Neuronal stem cell (in vitro differentiated cells): ENCODE results near the gene TMEM192.

Experiments used
- DNase-seq: peaks from one replicate; pipeline ENCODE4 v3.0.0-alpha.2; 2013; ENCODE audit warnings: low spot score
- H2AFZ ChIP-seq: one replicate; pipeline ENCODE4 v1.6.1; 2013; ENCODE audit warnings: mild to moderate bottlenecking, low read length, inconsistent platforms
- H2AK5ac ChIP-seq: 2 replicates; pipeline ENCODE4 v1.6.1; 2013; ENCODE audit warnings: low read depth, mild to moderate bottlenecking, inconsistent platforms, low read length, moderate library complexity, mixed read lengths
- H2BK120ac ChIP-seq: 2 replicates; pipeline ENCODE4 v1.6.1; 2013; ENCODE audit warnings: low read depth, mild to moderate bottlenecking, inconsistent platforms, low read length, moderate library complexity, mixed read lengths
- H2BK12ac ChIP-seq: one replicate; pipeline ENCODE4 v1.6.1; 2013; ENCODE audit warnings: low read length, inconsistent platforms
- H2BK15ac ChIP-seq: 2 replicates; pipeline ENCODE4 v1.6.1; 2013; ENCODE audit warnings: mild to moderate bottlenecking, low read length, inconsistent platforms, mixed read lengths
- H2BK5ac ChIP-seq: one replicate; pipeline ENCODE4 v1.6.1; 2013; ENCODE audit warnings: inconsistent platforms, mild to moderate bottlenecking, low read length, moderate library complexity
- H3K14ac ChIP-seq: one replicate; pipeline ENCODE4 v1.6.1; 2013; ENCODE audit warnings: low read length, inconsistent platforms
- H3K18ac ChIP-seq: 2 replicates; pipeline ENCODE4 v1.6.1; 2013; ENCODE audit warnings: low read length, inconsistent platforms
- H3K23ac ChIP-seq: 2 replicates; pipeline ENCODE4 v1.6.1; 2013; ENCODE audit warnings: low read depth, mild to moderate bottlenecking, mixed read lengths, low read length, inconsistent platforms; ENCODE audit not compliant: poor library complexity
- H3K27ac ChIP-seq: replicated peaks from 3 replicates; pipeline ENCODE4 v1.5.1; 2013; ENCODE audit warnings: low read length, inconsistent platforms
- H3K27me3 ChIP-seq, 3 experiments: 2 replicates each; pipeline ENCODE4 v1.6.1; 2013; ENCODE audit warnings: low read length in 3 of 3, mild to moderate bottlenecking in 2 of 3, inconsistent platforms in 1 of 3, low read depth in 1 of 3, mixed read lengths in 1 of 3, moderate library complexity in 1 of 3; ENCODE audit not compliant: control insufficient read depth in 3 of 3, insufficient read depth in 3 of 3
- H3K36me3 ChIP-seq, 2 donors: replicated peaks in 1 of 2; 2 replicates each; pipeline ENCODE4 v1.6.1; 2013; ENCODE audit warnings: low read length in 2 of 2; ENCODE audit not compliant: control insufficient read depth in 2 of 2, insufficient read depth in 2 of 2
- H3K4ac ChIP-seq: 2 replicates; pipeline ENCODE4 v1.6.1; 2013; ENCODE audit warnings: inconsistent platforms, mild to moderate bottlenecking, low read length, moderate library complexity
- H3K4me1 ChIP-seq, 2 donors: 1 replicate in 1 of 2; 2 replicates in 1 of 2; pipeline ENCODE4 v1.6.1; 2013; ENCODE audit warnings: low read length in 2 of 2, low read depth in 1 of 2; ENCODE audit not compliant: control insufficient read depth in 2 of 2, insufficient read depth in 1 of 2
- H3K4me2 ChIP-seq: one replicate; pipeline ENCODE4 v1.6.1; 2013; ENCODE audit warnings: mild to moderate bottlenecking, low read length, inconsistent platforms; ENCODE audit not compliant: insufficient read depth, poor library complexity, severe bottlenecking
- H3K4me3 ChIP-seq, 2 donors: 2 replicates each; pipeline ENCODE4 v1.5.1; 2013; ENCODE audit warnings: low read length in 2 of 2, mild to moderate bottlenecking in 2 of 2, inconsistent platforms in 1 of 2, moderate library complexity in 1 of 2
- H3K79me1 ChIP-seq: one replicate; pipeline ENCODE4 v1.6.1; 2013; ENCODE audit warnings: low read depth, mild to moderate bottlenecking, inconsistent platforms, low read length, moderate library complexity
- H3K9ac ChIP-seq: one replicate; pipeline ENCODE4 v1.6.1; 2013; ENCODE audit warnings: mild to moderate bottlenecking, low read depth, low read length, inconsistent platforms; ENCODE audit not compliant: poor library complexity
- H3K9me3 ChIP-seq, 2 donors: replicated peaks in 1 of 2; 2 replicates each; pipeline versions ENCODE3 to v1.6.1; 2013; ENCODE audit warnings: low read length in 2 of 2, mild to moderate bottlenecking in 2 of 2, inconsistent platforms in 1 of 2, low read depth in 1 of 2, mixed read lengths in 1 of 2, moderate library complexity in 1 of 2; ENCODE audit not compliant: control insufficient read depth in 2 of 2, insufficient read depth in 1 of 2
- H4K8ac ChIP-seq: one replicate; pipeline ENCODE4 v1.6.1; 2013; ENCODE audit warnings: low read depth, mild to moderate bottlenecking, inconsistent platforms, low read length, moderate library complexity
- H4K91ac ChIP-seq: one replicate; pipeline ENCODE4 v1.6.1; 2013; ENCODE audit warnings: low read length, low read depth, mild to moderate bottlenecking, inconsistent platforms; ENCODE audit not compliant: poor library complexity
- WGBS, 2 donors: extraction: QIAGEN DNeasy Blood & Tissue Kit; methylation state at CpG; one replicate each; pipeline ENCODE4 v1.1.7; 2013; ENCODE audit warnings: missing lambda C conversion rate in 2 of 2, mixed read lengths in 1 of 2; ENCODE audit not compliant: insufficient read length in 2 of 2, insufficient replicate concordance in 1 of 2; ENCODE audit errors: extremely low coverage in 2 of 2; 5-methylcytosine and 5-hydroxymethylcytosine counted together

Gene TMEM192

DNA sequence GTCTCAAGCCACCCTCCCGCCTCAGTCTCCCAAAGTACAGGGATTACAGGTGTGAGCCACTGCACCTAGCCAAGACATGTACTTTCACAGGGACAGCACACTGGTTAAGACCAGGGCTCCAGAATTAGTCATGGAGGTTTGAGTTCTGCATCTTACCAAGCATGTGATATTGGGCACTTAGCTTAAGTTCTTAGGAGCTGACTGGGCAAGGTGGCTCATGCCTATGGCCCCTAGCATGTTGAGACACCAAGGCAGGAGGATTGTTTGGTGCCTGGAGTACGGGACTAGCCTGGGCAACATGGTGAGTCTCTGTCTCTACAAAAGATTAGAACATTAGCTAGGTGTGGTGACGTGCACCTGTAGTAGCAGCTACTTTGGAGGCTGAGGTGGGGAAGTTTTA lies 2.6 kb upstream of the TMEM192 start:
- Histone ChIP-seq H2BK12ac (no peak overlapping the region), H3K4me2 (no peak overlapping the region), H3K4me3 (no peak overlapping the region), H3K23ac (no peak overlapping the region), H3K18ac (no peak overlapping the region), H2BK15ac (no peak overlapping the region), H3K79me1 (peaks cover 5% of the 10 kb centered on the region), H3K4ac (no peak overlapping the region), H2AFZ (no peak overlapping the region), H2BK120ac (no peak overlapping the region), H3K9me3 (no peaks in the 10 kb centered on the region), H2BK5ac (no peak overlapping the region), H3K14ac (no peak overlapping the region), H3K27ac (no peak overlapping the region), H4K8ac (no peak overlapping the region), H4K91ac (no peak overlapping the region), H2AK5ac (no peak overlapping the region), H3K9ac (no peak overlapping the region), H3K27me3 (peaks cover 0 to 4% (median 0%) of the 10 kb centered on the region in 3 experiments), H3K36me3 (peaks cover 0 to under 1% of the 10 kb centered on the region in 2 donors), H3K4me1 (no peaks in the 10 kb centered on the region)
- WGBS, 2 donors, result no CpG with 5 or more reads among the region's 3 CpGs
- DNase-seq, result no peak

DNA sequence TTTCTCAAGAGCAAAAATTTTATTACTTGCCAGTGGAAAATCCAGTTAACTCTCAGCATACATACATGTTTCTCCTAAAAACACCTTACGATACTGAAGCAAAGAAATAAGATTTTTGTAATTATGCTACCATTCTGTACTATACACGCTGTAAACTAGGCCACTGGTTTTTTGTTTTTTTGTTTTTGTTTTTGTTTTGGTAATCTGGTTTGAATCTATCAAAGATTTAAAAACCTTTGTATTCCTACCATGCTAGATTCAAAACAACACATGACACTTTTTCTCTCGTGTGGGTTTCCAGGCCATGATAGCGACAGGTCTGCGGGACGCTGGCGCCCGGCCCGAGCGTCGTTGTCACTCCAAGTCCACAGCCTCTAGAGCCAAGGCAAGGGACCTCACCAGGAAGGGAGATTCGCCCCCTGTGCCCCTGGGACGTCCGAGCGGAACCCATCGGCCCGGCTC lies 723 bp downstream of the TMEM192 start:
- peaks cover 5% of the 10 kb centered on the region for H3K79me1 ChIP-seq
- H2BK15ac ChIP-seq, result peak overlapping the region; percentile 72
- peak overlapping the region; percentile 78 to 91 for H3K4me3 ChIP-seq
- no peak overlapping the region for H2AK5ac ChIP-seq
- peak overlapping the region; percentile 99 for H2AFZ ChIP-seq
- no peaks in the 10 kb centered on the region for H3K27me3 ChIP-seq
- H3K27ac ChIP-seq, result no peak overlapping the region
- peak overlapping the region; percentile 86 for H3K14ac ChIP-seq
- peak overlapping the region; percentile 95 for H3K9ac ChIP-seq
- H2BK120ac ChIP-seq, result no peak overlapping the region
- peak overlapping the region; percentile 97 for H3K18ac ChIP-seq
- no peak for DNase-seq
- no peaks in the 10 kb centered on the region for H3K9me3 ChIP-seq
- H3K4me1 ChIP-seq, result no peaks in the 10 kb centered on the region
- H3K36me3 ChIP-seq, result peaks cover 0 to 8% of the 10 kb centered on the region in 2 donors
- H2BK5ac ChIP-seq, result peak overlapping the region; percentile 89
- H4K91ac ChIP-seq, result no peak overlapping the region
- no CpG with 5 or more reads among the region's 17 CpGs for WGBS, 2 donors
- no peak overlapping the region for H2BK12ac ChIP-seq
- H3K23ac ChIP-seq, result no peak overlapping the region
- no peak overlapping the region for H4K8ac ChIP-seq
- no peak overlapping the region for H3K4ac ChIP-seq
- H3K4me2 ChIP-seq, result peak overlapping the region; percentile 83

DNA sequence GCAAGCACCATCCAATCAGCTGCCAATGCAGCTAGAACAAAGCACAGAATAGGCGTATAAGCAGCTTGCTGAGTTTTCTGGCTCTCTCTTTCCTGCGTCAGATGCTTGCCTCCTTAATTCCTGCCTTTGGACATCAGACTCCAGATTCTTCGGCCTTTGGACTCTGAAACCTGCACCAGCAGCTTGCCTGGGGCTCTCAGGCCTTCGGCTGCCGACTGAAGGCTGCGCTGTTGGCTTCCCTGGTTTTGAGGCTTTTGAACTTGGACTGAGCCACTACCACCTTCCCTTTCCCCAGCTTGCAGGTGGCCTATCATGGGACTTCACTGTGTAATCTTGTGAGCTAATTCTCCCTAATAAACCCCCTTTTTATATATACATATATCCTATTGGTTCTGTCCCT lies 6.1 kb downstream of the TMEM192 start:
- Histone ChIP-seq H3K27ac (no peak overlapping the region), H3K27me3 (no peaks in the 10 kb centered on the region), H4K8ac (no peak overlapping the region), H3K4me1 (no peaks in the 10 kb centered on the region), H2AK5ac (no peak overlapping the region), H3K9ac (no peak overlapping the region), H3K9me3 (no peaks in the 10 kb centered on the region), H2BK12ac (no peak overlapping the region), H3K14ac (no peak overlapping the region), H3K4me2 (no peak overlapping the region), H3K4me3 (no peak overlapping the region), H2BK120ac (no peak overlapping the region), H3K18ac (no peak overlapping the region), H2BK5ac (no peak overlapping the region), H2AFZ (no peak overlapping the region), H3K23ac (no peak overlapping the region), H2BK15ac (no peak overlapping the region), H3K79me1 (no peaks in the 10 kb centered on the region), H4K91ac (no peak overlapping the region), H3K36me3 (peaks cover 4 to 18% of the 10 kb centered on the region in 2 donors), H3K4ac (no peak overlapping the region)
- no peak for DNase-seq
- no CpG with 5 or more reads among the region's 6 CpGs for WGBS, 2 donors

DNA sequence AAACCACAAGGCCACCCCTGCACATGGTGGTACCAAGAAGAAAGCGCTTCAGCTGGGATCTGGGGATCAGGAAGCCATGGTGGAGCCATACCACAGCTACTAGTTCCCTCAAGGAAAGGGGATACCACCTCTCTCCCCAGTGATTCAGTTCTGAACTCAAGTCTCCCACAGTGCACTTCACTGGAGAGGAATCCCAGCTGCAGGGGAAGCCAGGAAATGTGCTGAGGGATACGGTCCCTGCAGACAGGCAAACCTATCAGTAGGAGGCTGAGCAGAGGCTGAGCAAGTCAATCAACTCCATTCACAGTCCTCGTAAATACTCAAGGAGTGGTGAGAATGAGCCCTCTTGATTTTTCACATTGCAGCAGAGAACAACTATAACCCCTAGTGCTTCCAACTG lies 11.0 kb downstream of the TMEM192 start:
- no peak overlapping the region for H2BK15ac ChIP-seq
- no peak for DNase-seq

More for the DNA sequence above, 11.0 kb downstream of the TMEM192 start:
- H3K23ac ChIP-seq, result no peak overlapping the region
- no peaks in the 10 kb centered on the region for H3K4me1 ChIP-seq
- H3K14ac ChIP-seq, result no peak overlapping the region
- no peak overlapping the region for H2AFZ ChIP-seq
- no peak overlapping the region for H2BK12ac ChIP-seq
- no peak overlapping the region for H2AK5ac ChIP-seq
- H3K4ac ChIP-seq, result no peak overlapping the region
- no peak overlapping the region for H3K4me2 ChIP-seq
- no peaks in the 10 kb centered on the region for H3K79me1 ChIP-seq
- H3K9ac ChIP-seq, result no peak overlapping the region
- no CpG with 5 or more reads among the region's 3 CpGs for WGBS, 2 donors
- H4K8ac ChIP-seq, result no peak overlapping the region
- no peaks in the 10 kb centered on the region for H3K9me3 ChIP-seq
- no peak overlapping the region for H2BK5ac ChIP-seq
- no peak overlapping the region for H2BK120ac ChIP-seq
- no peaks in the 10 kb centered on the region for H3K27me3 ChIP-seq
- no peak overlapping the region for H3K18ac ChIP-seq
- H4K91ac ChIP-seq, result no peak overlapping the region
- H3K4me3 ChIP-seq, result no peak overlapping the region
- peaks cover 9 to 37% of the 10 kb centered on the region in 2 donors for H3K36me3 ChIP-seq
- H3K27ac ChIP-seq, result no peak overlapping the region
